OCI-LY7 (cell line): ENCODE measurements around the gene MMP15. TPM values are rescaled to one million over a fixed set of nuclear protein-coding genes. Genes with fewer than 3 reads are reported as not detected.

Source experiments
- BruUV-seq: library from RNA; stranded (reverse); fragments of 400-500 nt; replicated peaks from 2 replicates; lab custom pipeline; 2021; lab: Mats Ljungman, UMichigan
- CTCF ChIA-PET: fragments of 300-600 bp; sonication (Branson Sonifier 250); formaldehyde crosslinking; loops from one replicate; lab custom pipeline; 2022; ENCODE audit warnings: antibody characterized with exemption; ENCODE audit not compliant: unreplicated experiment; lab: Charles Lee
- POLR2A ChIA-PET: fragments of 300-600 bp; sonication (Branson Sonifier 250); formaldehyde crosslinking; loops from one replicate; lab custom pipeline; 2022; ENCODE audit warnings: antibody characterized with exemption; lab: Charles Lee
- DNase-seq: peaks from one replicate; pipeline ENCODE4 v3.0.0-alpha.2; 2015; ENCODE audit warnings: low spot score
- H2AFZ ChIP-seq: fragments of 200-600 bp; sonication (generic), shearing (Covaris generic); 2 replicates; pipeline ENCODE4 v1.6.1; 2014; ENCODE audit warnings: mild to moderate bottlenecking, antibody characterized with exemption, low read length, moderate library complexity
- H3K27ac ChIP-seq: fragments of 200-600 bp; sonication (generic); 2 replicates; pipeline ENCODE4 v1.5.1; 2014; ENCODE audit warnings: mixed run types, low read depth, mild to moderate bottlenecking, moderate library complexity, low read length, inconsistent platforms; ENCODE audit not compliant: poor library complexity, severe bottlenecking
- H3K36me3 ChIP-seq: fragments of 200-600 bp; sonication (generic); 2 replicates; pipeline ENCODE4 v1.6.1; 2014; ENCODE audit warnings: mild to moderate bottlenecking, antibody characterized with exemption, low read length, moderate library complexity, mixed read lengths; ENCODE audit not compliant: insufficient read depth
- H3K4me1 ChIP-seq: fragments of 200-600 bp; sonication (generic); 2 replicates; pipeline ENCODE4 v1.5.1; 2014; ENCODE audit warnings: mild to moderate bottlenecking, low read length; ENCODE audit not compliant: insufficient read depth, poor library complexity, severe bottlenecking
- H3K4me2 ChIP-seq: fragments of 200-600 bp; sonication (generic); 2 replicates; pipeline ENCODE4 v1.6.1; 2014; ENCODE audit warnings: mild to moderate bottlenecking, low read length
- H3K4me3 ChIP-seq: fragments of 200-600 bp; sonication (generic); 2 replicates; pipeline ENCODE4 v1.5.1; 2014; ENCODE audit warnings: mild to moderate bottlenecking, low read depth, low read length; ENCODE audit not compliant: poor library complexity, severe bottlenecking
- H3K79me2 ChIP-seq: fragments of 200-600 bp; sonication (generic); 2 replicates; pipeline ENCODE4 v1.6.1; 2016; ENCODE audit warnings: low read depth, mild to moderate bottlenecking, low read length, moderate library complexity, mixed read lengths; ENCODE audit not compliant: insufficient read depth
- H3K9me2 ChIP-seq: fragments of 200-600 bp; sonication (generic); 2 replicates; pipeline ENCODE4 v1.6.1; 2016; ENCODE audit warnings: mild to moderate bottlenecking, low read length, mixed read lengths; ENCODE audit not compliant: insufficient read depth
- H3K9me3 ChIP-seq: fragments of 200-600 bp; sonication (generic); 2 replicates; pipeline ENCODE4 v1.6.1; 2014; ENCODE audit warnings: mild to moderate bottlenecking, mixed run types, low read length, mixed read lengths
- H4K20me1 ChIP-seq: fragments of 200-600 bp; sonication (generic); 2 replicates; pipeline ENCODE4 v1.6.1; 2014; ENCODE audit warnings: mild to moderate bottlenecking, antibody characterized with exemption, low read length, moderate library complexity, mixed read lengths; ENCODE audit not compliant: insufficient read depth
- CTCF ChIP-seq: fragments of 200-600 bp; sonication (generic); conservative IDR thresholded peaks from 2 replicates; pipeline ENCODE4 v1.5.1; 2014; ENCODE audit warnings: mild to moderate bottlenecking, antibody characterized with exemption, low read length, moderate library complexity, mixed read lengths
- EZH2phosphoT487 ChIP-seq: fragments of 200-600 bp; sonication (generic); IDR thresholded peaks from 2 replicates; pipeline ENCODE4 v1.6.1; 2018; ENCODE audit warnings: low read depth, borderline replicate concordance, mild to moderate bottlenecking, mixed run types, antibody characterized with exemption, low read length, moderate library complexity, mixed read lengths
- intact Hi-C: fragments of 100-400 bp; cut with micrococcal nuclease; formaldehyde crosslinking; loops from one replicate; pipeline ENCODE4 v1.10.0; 2022; ENCODE audit not compliant: unreplicated experiment
- total RNA-seq, 2 experiments: library from RNA; depleted of rRNA in 1 of 2; stranded (reverse); fragments of >200 nt in 1 of 2; shearing (Covaris generic) in 1 of 2; gene quantifications; 2 replicates each; pipeline ENCODE4 v1.2.3, GENCODE V29; 2014 to 2022

MMP15 gene
- total RNA-seq, 2 experiments from 2014 or later, result 0.21 TPM; not detected in 1

- Histone ChIP-seq H3K36me3 (no peaks in the 10 kb centered on the region), H3K27ac (no peak overlapping the region), H4K20me1 (no peaks in the 10 kb centered on the region), H3K9me3 (no peaks in the 10 kb centered on the region), H2AFZ (peak overlapping the region; percentile 59; the same call in 1 of the 2 replicates), H3K4me2 (peak overlapping the region; percentile 95), H3K4me1 (no peaks in the 10 kb centered on the region), H3K9me2 (no peaks in the 10 kb centered on the region), H3K4me3 (peak overlapping the region; percentile 66), H3K79me2 (no peaks in the 10 kb centered on the region)
- intact Hi-C loops, result loop anchor here (5.0 kb wide), 1 partner anchor 171 kb away; the partner anchor contains the start of gene CSNK2A2
- TF ChIP-seq CTCF (no peak), EZH2phosphoT487 (no peak)
- ChIA-PET CTCF (no interaction called here), POLR2A (no interaction called here)
- DNase-seq, result no peak
- BruUV-seq, result no TSS peak
These were observed 668 bp downstream of the MMP15 start for GRCh38 chr16:58026139-58026704.

- peak overlapping the region; percentile 95; the same call in 1 of the 2 replicates for H3K4me2 ChIP-seq
- no peaks in the 10 kb centered on the region for H3K79me2 ChIP-seq
- no peaks in the 10 kb centered on the region for H3K36me3 ChIP-seq
- no peaks in the 10 kb centered on the region for H3K4me1 ChIP-seq
- no TSS peak for BruUV-seq
- TF ChIP-seq EZH2phosphoT487 (no peak), CTCF (no peak)
- POLR2A ChIA-PET, result no interaction called here
- no peak for DNase-seq
- intact Hi-C loops, result loop anchor here (5.0 kb wide), 1 partner anchor 171 kb away; the partner anchor contains the start of gene CSNK2A2
- no peak overlapping the region for H3K27ac ChIP-seq
- no peak overlapping the region for H2AFZ ChIP-seq
- H3K9me3 ChIP-seq, result no peaks in the 10 kb centered on the region
- no peaks in the 10 kb centered on the region for H4K20me1 ChIP-seq
- CTCF ChIA-PET, result no interaction called here
- no peak overlapping the region for H3K4me3 ChIP-seq
- H3K9me2 ChIP-seq, result no peaks in the 10 kb centered on the region
These were observed 1.2 kb downstream of the MMP15 start for GRCh38 chr16:58026705-58027160.
